ENCODE data around the gene COL4A2.

Gene COL4A2

GRCh38 chr13:110353339-110353977 lies 46.4 kb downstream of the COL4A2 start:
- Histone ChIP-seq H3K27me3 (ENCODE audit: control insufficient read depth in 1 of 2, insufficient read depth in 2 of 2, low read length in 2 of 2) (no peaks in the 10 kb centered on the region), H3K36me3 (ENCODE audit: control insufficient read depth in 1 of 2, insufficient read depth in 2 of 2, low read length in 2 of 2) (no peaks in the 10 kb centered on the region), H3K9me3 (ENCODE audit: control insufficient read depth in 1 of 2, low read length in 2 of 2) (no peaks in the 10 kb centered on the region), H3K27ac (ENCODE audit: low read depth, low read length) (no peak overlapping the region), H3K9ac (ENCODE audit: low read depth in 1 of 2, low read length in 2 of 2) (no peak overlapping the region), H3K4me1 (ENCODE audit: control insufficient read depth in 1 of 2, insufficient read depth in 2 of 2, low read length in 2 of 2) (peaks cover 0 to 3% of the 10 kb centered on the region in 2 donors), H3K4me3 (ENCODE audit: low read depth in 1 of 2, low read length in 2 of 2) (no peak overlapping the region)

GRCh38 chr13:110354123-110354627 lies 47.1 kb downstream of the COL4A2 start:
- H3K9ac ChIP-seq (ENCODE audit: low read depth in 1 of 2, low read length in 2 of 2): no peak overlapping the region
- H3K27me3 ChIP-seq (ENCODE audit: control insufficient read depth in 1 of 2, insufficient read depth in 2 of 2, low read length in 2 of 2): no peaks in the 10 kb centered on the region
- peaks cover 0 to 3% of the 10 kb centered on the region in 2 donors for H3K4me1 ChIP-seq (ENCODE audit: control insufficient read depth in 1 of 2, insufficient read depth in 2 of 2, low read length in 2 of 2)
- H3K27ac ChIP-seq (ENCODE audit: low read depth, low read length): no peak overlapping the region
- no peaks in the 10 kb centered on the region for H3K36me3 ChIP-seq (ENCODE audit: control insufficient read depth in 1 of 2, insufficient read depth in 2 of 2, low read length in 2 of 2)
- H3K9me3 ChIP-seq (ENCODE audit: control insufficient read depth in 1 of 2, low read length in 2 of 2): no peaks in the 10 kb centered on the region
- H3K4me3 ChIP-seq (ENCODE audit: low read depth in 1 of 2, low read length in 2 of 2): no peak overlapping the region

GRCh38 chr13:110354715-110355473 lies 47.8 kb downstream of the COL4A2 start:
- Histone ChIP-seq H3K4me1 (ENCODE audit: control insufficient read depth in 1 of 2, insufficient read depth in 2 of 2, low read length in 2 of 2) (peaks cover 0 to 3% of the 10 kb centered on the region in 2 donors), H3K9me3 (ENCODE audit: control insufficient read depth in 1 of 2, low read length in 2 of 2) (no peaks in the 10 kb centered on the region), H3K9ac (ENCODE audit: low read depth in 1 of 2, low read length in 2 of 2) (no peak overlapping the region), H3K27me3 (ENCODE audit: control insufficient read depth in 1 of 2, insufficient read depth in 2 of 2, low read length in 2 of 2) (no peaks in the 10 kb centered on the region), H3K27ac (ENCODE audit: low read depth, low read length) (no peak overlapping the region), H3K36me3 (ENCODE audit: control insufficient read depth in 1 of 2, insufficient read depth in 2 of 2, low read length in 2 of 2) (no peaks in the 10 kb centered on the region), H3K4me3 (ENCODE audit: low read depth in 1 of 2, low read length in 2 of 2) (no peak overlapping the region)

GRCh38 chr13:110356362-110356761 lies 49.3 kb downstream of the COL4A2 start:
- no peak overlapping the region for H3K27ac ChIP-seq (ENCODE audit: low read depth, low read length)
- peaks cover 5 to 7% of the 10 kb centered on the region in 2 donors for H3K4me1 ChIP-seq (ENCODE audit: control insufficient read depth in 1 of 2, insufficient read depth in 2 of 2, low read length in 2 of 2)

GRCh38 chr13:110358381-110358780 lies 51.3 kb downstream of the COL4A2 start:
- Histone ChIP-seq H3K27me3 (ENCODE audit: control insufficient read depth in 1 of 2, insufficient read depth in 2 of 2, low read length in 2 of 2) (no peaks in the 10 kb centered on the region), H3K9me3 (ENCODE audit: control insufficient read depth in 1 of 2, low read length in 2 of 2) (no peaks in the 10 kb centered on the region), H3K4me1 (ENCODE audit: control insufficient read depth in 1 of 2, insufficient read depth in 2 of 2, low read length in 2 of 2) (peaks cover 5 to 7% of the 10 kb centered on the region in 2 donors), H3K27ac (ENCODE audit: low read depth, low read length) (no peak overlapping the region), H3K4me3 (ENCODE audit: low read depth in 1 of 2, low read length in 2 of 2) (no peak overlapping the region), H3K9ac (ENCODE audit: low read depth in 1 of 2, low read length in 2 of 2) (no peak overlapping the region), H3K36me3 (ENCODE audit: control insufficient read depth in 1 of 2, insufficient read depth in 2 of 2, low read length in 2 of 2) (no peaks in the 10 kb centered on the region)

More at GRCh38 chr13:110356362-110356761, 49.3 kb downstream of the COL4A2 start:
- H3K9me3 ChIP-seq (ENCODE audit: control insufficient read depth in 1 of 2, low read length in 2 of 2): no peaks in the 10 kb centered on the region
- no peaks in the 10 kb centered on the region for H3K27me3 ChIP-seq (ENCODE audit: control insufficient read depth in 1 of 2, insufficient read depth in 2 of 2, low read length in 2 of 2)
- H3K36me3 ChIP-seq (ENCODE audit: control insufficient read depth in 1 of 2, insufficient read depth in 2 of 2, low read length in 2 of 2): no peaks in the 10 kb centered on the region
- H3K4me3 ChIP-seq (ENCODE audit: low read depth in 1 of 2, low read length in 2 of 2): no peak overlapping the region
- H3K9ac ChIP-seq (ENCODE audit: low read depth in 1 of 2, low read length in 2 of 2): no peak overlapping the region

- Histone ChIP-seq H3K27me3 (ENCODE audit: control insufficient read depth in 1 of 2, insufficient read depth in 2 of 2, low read length in 2 of 2) (no peaks in the 10 kb centered on the region), H3K4me1 (ENCODE audit: control insufficient read depth in 1 of 2, insufficient read depth in 2 of 2, low read length in 2 of 2) (peaks cover 4 to 5% of the 10 kb centered on the region in 2 donors), H3K9me3 (ENCODE audit: control insufficient read depth in 1 of 2, low read length in 2 of 2) (no peaks in the 10 kb centered on the region), H3K9ac (ENCODE audit: low read depth in 1 of 2, low read length in 2 of 2) (no peak overlapping the region), H3K36me3 (ENCODE audit: control insufficient read depth in 1 of 2, insufficient read depth in 2 of 2, low read length in 2 of 2) (no peaks in the 10 kb centered on the region), H3K4me3 (ENCODE audit: low read depth in 1 of 2, low read length in 2 of 2) (no peak overlapping the region), H3K27ac (ENCODE audit: low read depth, low read length) (peak overlapping the region; percentile 35)
Measured at GRCh38 chr13:110359840-110360301, 52.8 kb downstream of the COL4A2 start.

- Histone ChIP-seq H3K9me3 (ENCODE audit: control insufficient read depth in 1 of 2, low read length in 2 of 2) (no peaks in the 10 kb centered on the region), H3K9ac (ENCODE audit: low read depth in 1 of 2, low read length in 2 of 2) (no peak overlapping the region), H3K36me3 (ENCODE audit: control insufficient read depth in 1 of 2, insufficient read depth in 2 of 2, low read length in 2 of 2) (no peaks in the 10 kb centered on the region), H3K4me1 (ENCODE audit: control insufficient read depth in 1 of 2, insufficient read depth in 2 of 2, low read length in 2 of 2) (peaks cover 4 to 5% of the 10 kb centered on the region in 2 donors), H3K27me3 (ENCODE audit: control insufficient read depth in 1 of 2, insufficient read depth in 2 of 2, low read length in 2 of 2) (no peaks in the 10 kb centered on the region), H3K27ac (ENCODE audit: low read depth, low read length) (no peak overlapping the region), H3K4me3 (ENCODE audit: low read depth in 1 of 2, low read length in 2 of 2) (no peak overlapping the region)
Measured at GRCh38 chr13:110360598-110360997, 53.5 kb downstream of the COL4A2 start.

GRCh38 chr13:110361365-110361911 lies 54.4 kb downstream of the COL4A2 start:
- Histone ChIP-seq H3K9ac (ENCODE audit: low read depth in 1 of 2, low read length in 2 of 2) (no peak overlapping the region), H3K27me3 (ENCODE audit: control insufficient read depth in 1 of 2, insufficient read depth in 2 of 2, low read length in 2 of 2) (no peaks in the 10 kb centered on the region), H3K36me3 (ENCODE audit: control insufficient read depth in 1 of 2, insufficient read depth in 2 of 2, low read length in 2 of 2) (no peaks in the 10 kb centered on the region), H3K9me3 (ENCODE audit: control insufficient read depth in 1 of 2, low read length in 2 of 2) (no peaks in the 10 kb centered on the region), H3K4me3 (ENCODE audit: low read depth in 1 of 2, low read length in 2 of 2) (no peak overlapping the region), H3K4me1 (ENCODE audit: control insufficient read depth in 1 of 2, insufficient read depth in 2 of 2, low read length in 2 of 2) (peaks cover 4 to 5% of the 10 kb centered on the region in 2 donors), H3K27ac (ENCODE audit: low read depth, low read length) (peak overlapping the region; percentile 39)

- Histone ChIP-seq H3K4me1 (ENCODE audit: control insufficient read depth in 1 of 2, insufficient read depth in 2 of 2, low read length in 2 of 2) (peaks cover 4 to 5% of the 10 kb centered on the region in 2 donors), H3K27me3 (ENCODE audit: control insufficient read depth in 1 of 2, insufficient read depth in 2 of 2, low read length in 2 of 2) (no peaks in the 10 kb centered on the region), H3K27ac (ENCODE audit: low read depth, low read length) (peak overlapping the region; percentile 13)
Measured at GRCh38 chr13:110363010-110363409, 55.9 kb downstream of the COL4A2 start.

GRCh38 chr13:110364081-110364480 lies 57.0 kb downstream of the COL4A2 start:
- Histone ChIP-seq H3K27ac (ENCODE audit: low read depth, low read length) (no peak overlapping the region), H3K36me3 (ENCODE audit: control insufficient read depth in 1 of 2, insufficient read depth in 2 of 2, low read length in 2 of 2) (no peaks in the 10 kb centered on the region), H3K4me1 (ENCODE audit: control insufficient read depth in 1 of 2, insufficient read depth in 2 of 2, low read length in 2 of 2) (peaks cover 4 to 5% of the 10 kb centered on the region in 2 donors)

More at GRCh38 chr13:110363010-110363409, 55.9 kb downstream of the COL4A2 start:
- Histone ChIP-seq H3K9ac (ENCODE audit: low read depth in 1 of 2, low read length in 2 of 2) (no peak overlapping the region), H3K4me3 (ENCODE audit: low read depth in 1 of 2, low read length in 2 of 2) (no peak overlapping the region), H3K36me3 (ENCODE audit: control insufficient read depth in 1 of 2, insufficient read depth in 2 of 2, low read length in 2 of 2) (no peaks in the 10 kb centered on the region), H3K9me3 (ENCODE audit: control insufficient read depth in 1 of 2, low read length in 2 of 2) (no peaks in the 10 kb centered on the region)

More at GRCh38 chr13:110364081-110364480, 57.0 kb downstream of the COL4A2 start:
- H3K4me3 ChIP-seq (ENCODE audit: low read depth in 1 of 2, low read length in 2 of 2): no peak overlapping the region
- no peaks in the 10 kb centered on the region for H3K9me3 ChIP-seq (ENCODE audit: control insufficient read depth in 1 of 2, low read length in 2 of 2)
- no peak overlapping the region for H3K9ac ChIP-seq (ENCODE audit: low read depth in 1 of 2, low read length in 2 of 2)
- H3K27me3 ChIP-seq (ENCODE audit: control insufficient read depth in 1 of 2, insufficient read depth in 2 of 2, low read length in 2 of 2): no peaks in the 10 kb centered on the region
